Measurements from ENCODE around the gene CIB2. TPM values are rescaled to one million over a fixed set of nuclear protein-coding genes. Genes with fewer than 3 reads are reported as not detected.
A peak's percentile ranks its signal among the peaks of the same experiment; 100 is the strongest.

The CIB2 gene
- total and polyA plus RNA-seq, 2 experiments from 2014 or later, result 40.5 to 48.9 TPM

GRCh38 chr15:78127882-78128281 lies 3.4 kb downstream of the CIB2 start:
- Histone ChIP-seq H4K20me1 (ENCODE audit: insufficient read depth, poor library complexity, severe bottlenecking) (no peaks in the 10 kb centered on the region), H3K27me3 (no peaks in the 10 kb centered on the region), H3K4me1 (ENCODE audit: insufficient read depth) (peaks cover 37% of the 10 kb centered on the region), H3K4me2 (no peak overlapping the region), H3K9me2 (replicated peaks; ENCODE audit: insufficient read depth) (no peaks in the 10 kb centered on the region), H3K27ac (peak overlapping the region; percentile 47), H3K4me3 (no peak overlapping the region), H3K36me3 (replicated peaks; ENCODE audit: insufficient read depth, low read depth) (no peaks in the 10 kb centered on the region), H2AFZ (no peak overlapping the region), H3K9me3 (ENCODE audit: low read depth) (no peaks in the 10 kb centered on the region), H3K79me2 (peaks cover 15% of the 10 kb centered on the region)
- WGBS (ENCODE audit: low lambda C conversion rate, missing lambda C conversion rate), result 65% methylated on average over 2 of the region's 2 CpGs
- no peak for DNase-seq (ENCODE audit: low spot score)
- no peak for TF ChIP-seq CTCF (IDR thresholded peaks at IDR 0.05; ENCODE audit: poor library complexity)
- TF ChIP-seq EZH2 (IDR thresholded peaks at IDR 0.05; ENCODE audit: borderline replicate concordance), result no peak
- TF ChIP-seq EZH2phosphoT487 (IDR thresholded peaks at IDR 0.05; ENCODE audit: low read depth, severe bottlenecking, unreplicated experiment), result no peak

- TF ChIP-seq EZH2 (IDR thresholded peaks at IDR 0.05; ENCODE audit: borderline replicate concordance) (no peak), CTCF (IDR thresholded peaks at IDR 0.05; ENCODE audit: poor library complexity) (no peak), EZH2phosphoT487 (IDR thresholded peaks at IDR 0.05; ENCODE audit: low read depth, severe bottlenecking, unreplicated experiment) (no peak)
- Histone ChIP-seq H3K9me3 (ENCODE audit: low read depth) (no peaks in the 10 kb centered on the region), H3K79me2 (no peaks in the 10 kb centered on the region), H2AFZ (no peak overlapping the region), H3K27me3 (no peaks in the 10 kb centered on the region), H4K20me1 (ENCODE audit: insufficient read depth, poor library complexity, severe bottlenecking) (no peaks in the 10 kb centered on the region), H3K4me3 (no peak overlapping the region), H3K4me2 (no peak overlapping the region), H3K36me3 (replicated peaks; ENCODE audit: insufficient read depth, low read depth) (no peaks in the 10 kb centered on the region), H3K9me2 (replicated peaks; ENCODE audit: insufficient read depth) (no peaks in the 10 kb centered on the region), H3K4me1 (ENCODE audit: insufficient read depth) (peaks cover 25% of the 10 kb centered on the region), H3K27ac (no peak overlapping the region)
- 92% methylated on average over 3 of the region's 3 CpGs for WGBS (ENCODE audit: low lambda C conversion rate, missing lambda C conversion rate)
- DNase-seq (ENCODE audit: low spot score), result no peak
Measured at GRCh38 chr15:78125267-78125666, 6.0 kb downstream of the CIB2 start.

GRCh38 chr15:78120523-78120922 lies 10.7 kb downstream of the CIB2 start:
- no peak for TF ChIP-seq EZH2phosphoT487 (IDR thresholded peaks at IDR 0.05; ENCODE audit: low read depth, severe bottlenecking, unreplicated experiment)
- TF ChIP-seq EZH2 (IDR thresholded peaks at IDR 0.05; ENCODE audit: borderline replicate concordance), result no peak
- TF ChIP-seq CTCF (IDR thresholded peaks at IDR 0.05; ENCODE audit: poor library complexity), result no peak
- H3K4me1 ChIP-seq (ENCODE audit: insufficient read depth), result no peaks in the 10 kb centered on the region
- DNase-seq (ENCODE audit: low spot score), result no peak
- no peaks in the 10 kb centered on the region for H3K79me2 ChIP-seq
- H3K4me2 ChIP-seq, result no peak overlapping the region
- H3K4me3 ChIP-seq, result no peak overlapping the region
- H3K9me3 ChIP-seq (ENCODE audit: low read depth), result no peaks in the 10 kb centered on the region
- no peaks in the 10 kb centered on the region for H3K9me2 ChIP-seq (replicated peaks; ENCODE audit: insufficient read depth)
- no peaks in the 10 kb centered on the region for H4K20me1 ChIP-seq (ENCODE audit: insufficient read depth, poor library complexity, severe bottlenecking)
- 83% methylated on average over 5 of the region's 5 CpGs for WGBS (ENCODE audit: low lambda C conversion rate, missing lambda C conversion rate)
- H2AFZ ChIP-seq, result no peak overlapping the region
- no peak overlapping the region for H3K27ac ChIP-seq
- no peaks in the 10 kb centered on the region for H3K36me3 ChIP-seq (replicated peaks; ENCODE audit: insufficient read depth, low read depth)
- no peaks in the 10 kb centered on the region for H3K27me3 ChIP-seq

GRCh38 chr15:78112551-78112950 lies 18.7 kb downstream of the CIB2 start:
- H3K9me2 ChIP-seq (replicated peaks; ENCODE audit: insufficient read depth), result no peaks in the 10 kb centered on the region
- H3K4me2 ChIP-seq, result no peak overlapping the region
- H3K79me2 ChIP-seq, result no peaks in the 10 kb centered on the region
- H3K27me3 ChIP-seq, result no peaks in the 10 kb centered on the region
- H3K36me3 ChIP-seq (replicated peaks; ENCODE audit: insufficient read depth, low read depth), result no peaks in the 10 kb centered on the region
- TF ChIP-seq EZH2 (IDR thresholded peaks at IDR 0.05; ENCODE audit: borderline replicate concordance) (no peak), EZH2phosphoT487 (IDR thresholded peaks at IDR 0.05; ENCODE audit: low read depth, severe bottlenecking, unreplicated experiment) (no peak), CTCF (IDR thresholded peaks at IDR 0.05; ENCODE audit: poor library complexity) (no peak)
- no peaks in the 10 kb centered on the region for H4K20me1 ChIP-seq (ENCODE audit: insufficient read depth, poor library complexity, severe bottlenecking)
- WGBS (ENCODE audit: low lambda C conversion rate, missing lambda C conversion rate), result 84% methylated on average over 3 of the region's 3 CpGs
- H2AFZ ChIP-seq, result no peak overlapping the region
- H3K4me1 ChIP-seq (ENCODE audit: insufficient read depth), result no peaks in the 10 kb centered on the region
- H3K4me3 ChIP-seq, result no peak overlapping the region
- no peak for DNase-seq (ENCODE audit: low spot score)
- H3K9me3 ChIP-seq (ENCODE audit: low read depth), result no peaks in the 10 kb centered on the region
- no peak overlapping the region for H3K27ac ChIP-seq
